Measurements from ENCODE around the gene MFSD11.

The MFSD11 gene

GRCh38 chr17:76734080-76734840 lies 3.7 kb upstream of the MFSD11 start:
- TF ChIP-seq TCF12 (IDR thresholded peaks at IDR 0.05; ENCODE audit: low read depth) (no peak), NFIC (IDR thresholded peaks at IDR 0.05) (no peak), ZBTB7A (IDR thresholded peaks at IDR 0.05; ENCODE audit: low read depth) (no peak), EP300 (IDR thresholded peaks at IDR 0.05; ENCODE audit: borderline replicate concordance) (no peak), MAX (IDR thresholded peaks at IDR 0.05) (no peak), EGR1 (IDR thresholded peaks at IDR 0.05) (no peak), CREB1 (IDR thresholded peaks at IDR 0.05; ENCODE audit: low read depth) (no peak), TAF1 (IDR thresholded peaks at IDR 0.05; ENCODE audit: low read depth) (no peak), YY1 (IDR thresholded peaks at IDR 0.05; ENCODE audit: low read depth) (no peak), CEBPB (IDR thresholded peaks at IDR 0.05) (no peak), TEAD4 (IDR thresholded peaks at IDR 0.05) (no peak), RAD21 (IDR thresholded peaks at IDR 0.05; ENCODE audit: low read depth) (no peak), FOXM1 (IDR thresholded peaks at IDR 0.05; ENCODE audit: borderline replicate concordance, low read depth) (no peak)
- TF ChIP-seq, protein P1, sequence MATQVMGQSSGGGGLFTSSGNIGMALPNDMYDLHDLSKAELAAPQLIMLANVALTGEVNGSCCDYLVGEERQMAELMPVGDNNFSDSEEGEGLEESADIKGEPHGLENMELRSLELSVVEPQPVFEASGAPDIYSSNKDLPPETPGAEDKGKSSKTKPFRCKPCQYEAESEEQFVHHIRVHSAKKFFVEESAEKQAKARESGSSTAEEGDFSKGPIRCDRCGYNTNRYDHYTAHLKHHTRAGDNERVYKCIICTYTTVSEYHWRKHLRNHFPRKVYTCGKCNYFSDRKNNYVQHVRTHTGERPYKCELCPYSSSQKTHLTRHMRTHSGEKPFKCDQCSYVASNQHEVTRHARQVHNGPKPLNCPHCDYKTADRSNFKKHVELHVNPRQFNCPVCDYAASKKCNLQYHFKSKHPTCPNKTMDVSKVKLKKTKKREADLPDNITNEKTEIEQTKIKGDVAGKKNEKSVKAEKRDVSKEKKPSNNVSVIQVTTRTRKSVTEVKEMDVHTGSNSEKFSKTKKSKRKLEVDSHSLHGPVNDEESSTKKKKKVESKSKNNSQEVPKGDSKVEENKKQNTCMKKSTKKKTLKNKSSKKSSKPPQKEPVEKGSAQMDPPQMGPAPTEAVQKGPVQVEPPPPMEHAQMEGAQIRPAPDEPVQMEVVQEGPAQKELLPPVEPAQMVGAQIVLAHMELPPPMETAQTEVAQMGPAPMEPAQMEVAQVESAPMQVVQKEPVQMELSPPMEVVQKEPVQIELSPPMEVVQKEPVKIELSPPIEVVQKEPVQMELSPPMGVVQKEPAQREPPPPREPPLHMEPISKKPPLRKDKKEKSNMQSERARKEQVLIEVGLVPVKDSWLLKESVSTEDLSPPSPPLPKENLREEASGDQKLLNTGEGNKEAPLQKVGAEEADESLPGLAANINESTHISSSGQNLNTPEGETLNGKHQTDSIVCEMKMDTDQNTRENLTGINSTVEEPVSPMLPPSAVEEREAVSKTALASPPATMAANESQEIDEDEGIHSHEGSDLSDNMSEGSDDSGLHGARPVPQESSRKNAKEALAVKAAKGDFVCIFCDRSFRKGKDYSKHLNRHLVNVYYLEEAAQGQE (IDR thresholded peaks at IDR 0.05; ENCODE audit: low read depth), result no peak
- TF ChIP-seq, protein P2, sequence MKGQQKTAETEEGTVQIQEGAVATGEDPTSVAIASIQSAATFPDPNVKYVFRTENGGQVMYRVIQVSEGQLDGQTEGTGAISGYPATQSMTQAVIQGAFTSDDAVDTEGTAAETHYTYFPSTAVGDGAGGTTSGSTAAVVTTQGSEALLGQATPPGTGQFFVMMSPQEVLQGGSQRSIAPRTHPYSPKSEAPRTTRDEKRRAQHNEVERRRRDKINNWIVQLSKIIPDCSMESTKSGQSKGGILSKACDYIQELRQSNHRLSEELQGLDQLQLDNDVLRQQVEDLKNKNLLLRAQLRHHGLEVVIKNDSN (IDR thresholded peaks at IDR 0.05), result no peak

GRCh38 chr17:76735006-76735405 lies 2.9 kb upstream of the MFSD11 start:
- TF ChIP-seq TCF12 (IDR thresholded peaks at IDR 0.05; ENCODE audit: low read depth), result no peak
- no peak for TF ChIP-seq CREB1 (IDR thresholded peaks at IDR 0.05; ENCODE audit: low read depth)
- TF ChIP-seq RAD21 (IDR thresholded peaks at IDR 0.05; ENCODE audit: low read depth), result no peak
- no peak for TF ChIP-seq ZBTB7A (IDR thresholded peaks at IDR 0.05; ENCODE audit: low read depth)
- TF ChIP-seq TEAD4 (IDR thresholded peaks at IDR 0.05), result no peak
- TF ChIP-seq EP300 (IDR thresholded peaks at IDR 0.05; ENCODE audit: borderline replicate concordance), result no peak
- no peak for TF ChIP-seq FOXM1 (IDR thresholded peaks at IDR 0.05; ENCODE audit: borderline replicate concordance, low read depth)
- no peak for TF ChIP-seq NFIC (IDR thresholded peaks at IDR 0.05)
- TF ChIP-seq, protein P1 (IDR thresholded peaks at IDR 0.05; ENCODE audit: low read depth), result no peak
- TF ChIP-seq, protein P2 (IDR thresholded peaks at IDR 0.05), result no peak

- TF ChIP-seq YY1 (IDR thresholded peaks at IDR 0.05; ENCODE audit: low read depth), result no peak
- TF ChIP-seq, protein P1 (IDR thresholded peaks at IDR 0.05; ENCODE audit: low read depth), result no peak
- TF ChIP-seq EGR1 (IDR thresholded peaks at IDR 0.05), result no peak
- TF ChIP-seq TAF1 (IDR thresholded peaks at IDR 0.05; ENCODE audit: low read depth), result no peak
- no peak for TF ChIP-seq ZBTB7A (IDR thresholded peaks at IDR 0.05; ENCODE audit: low read depth)
- TF ChIP-seq CEBPB (IDR thresholded peaks at IDR 0.05), result no peak
- no peak for TF ChIP-seq NFIC (IDR thresholded peaks at IDR 0.05)
- TF ChIP-seq EP300 (IDR thresholded peaks at IDR 0.05; ENCODE audit: borderline replicate concordance), result no peak
- TF ChIP-seq MAX (IDR thresholded peaks at IDR 0.05), result no peak
- no peak for TF ChIP-seq RAD21 (IDR thresholded peaks at IDR 0.05; ENCODE audit: low read depth)
- TF ChIP-seq, protein P2 (IDR thresholded peaks at IDR 0.05), result no peak
Observed at GRCh38 chr17:76735586-76736348, 2.2 kb upstream of the MFSD11 start.
